HepG2 (cell line): ENCODE data around the gene GLCE. TPM values are rescaled to one million over a fixed set of nuclear protein-coding genes. Genes with fewer than 3 reads are reported as not detected.

Experiments
- ARID4A ChIP-seq: sonication (generic); formaldehyde crosslinking; IDR thresholded peaks from 2 replicates; pipeline ENCODE4 v1.5.0; 2020; ENCODE audit warnings: mild to moderate bottlenecking, missing genetic modification reagents, borderline replicate concordance
- CCAR2 ChIP-seq: fragments of 200-400 bp; formaldehyde crosslinking; optimal IDR thresholded peaks from 2 replicates; pipeline ENCODE3; 2018; ENCODE audit warnings: low read depth, mild to moderate bottlenecking, low read length, moderate library complexity
- DBP ChIP-seq: sonication (generic); formaldehyde crosslinking; IDR thresholded peaks from 2 replicates; pipeline ENCODE4 v1.4.0; 2020; ENCODE audit warnings: missing genetic modification reagents; ENCODE audit errors: not compliant biosample characterization
- E2F5 ChIP-seq: sonication (generic); formaldehyde crosslinking; conservative IDR thresholded peaks from 2 replicates; pipeline ENCODE4 v1.4.0; 2020; ENCODE audit warnings: missing genetic modification reagents
- ELF3 ChIP-seq: IDR thresholded peaks from 2 replicates; pipeline ENCODE4 v1.6.1; 2016; ENCODE audit warnings: missing genetic modification reagents, missing compliant biosample characterization
- FLYWCH1 ChIP-seq: sonication (generic); formaldehyde crosslinking; IDR thresholded peaks from 2 replicates; pipeline ENCODE4 v1.8.1; 2023; ENCODE audit warnings: mild to moderate bottlenecking, missing genetic modification reagents
- FOSL2 ChIP-seq: sonication (generic); formaldehyde crosslinking; IDR thresholded peaks from 2 replicates; pipeline ENCODE4 v1.4.0; 2020; ENCODE audit warnings: missing genetic modification reagents
- FOXM1 ChIP-seq: sonication (generic); formaldehyde crosslinking; IDR thresholded peaks from 2 replicates; pipeline ENCODE4 v1.5.0; 2020; ENCODE audit warnings: missing genetic modification reagents
- HMG20A ChIP-seq: IDR thresholded peaks from 2 replicates; pipeline ENCODE4 v1.6.1; 2016; ENCODE audit warnings: borderline replicate concordance
- KAT7 ChIP-seq: IDR thresholded peaks from 2 replicates; pipeline ENCODE4 v1.6.1; 2018; ENCODE audit warnings: borderline replicate concordance, missing compliant biosample characterization
- KLF9 ChIP-seq: IDR thresholded peaks from 2 replicates; pipeline ENCODE4 v1.6.1; 2016; ENCODE audit warnings: low read depth
- MBNL3 ChIP-seq: fragments of 250-450 bp; sonication (Bioruptor Pico); conservative IDR thresholded peaks from 2 replicates; pipeline ENCODE4 v1.8.0; 2022; ENCODE audit warnings: mild to moderate bottlenecking, inconsistent platforms
- MXD4 ChIP-seq: IDR thresholded peaks from 2 replicates; pipeline ENCODE4 v1.6.1; 2016; ENCODE audit warnings: mild to moderate bottlenecking, missing biosample characterization, missing genetic modification reagents
- NBN ChIP-seq: fragments of 450-650 bp; conservative IDR thresholded peaks from 2 replicates; pipeline ENCODE4 v1.6.1; 2017
- PPARG ChIP-seq: conservative IDR thresholded peaks from 2 replicates; pipeline ENCODE4 v1.6.1; 2016; ENCODE audit warnings: missing biosample characterization, missing genetic modification reagents
- RFX5 ChIP-seq: IDR thresholded peaks from 2 replicates; pipeline ENCODE4 v1.6.1; 2011; ENCODE audit warnings: low read depth, low read length, improper control_type of control experiment
- SAP130 ChIP-seq: IDR thresholded peaks from 2 replicates; pipeline ENCODE4 v1.6.1; 2016; ENCODE audit warnings: low read depth
- TCF7L2 ChIP-seq: IDR thresholded peaks from 2 replicates; pipeline ENCODE4 v1.6.1; 2011; ENCODE audit warnings: mild to moderate bottlenecking, low read depth, low read length, moderate library complexity
- U2AF1 ChIP-seq: fragments of 200-400 bp; formaldehyde crosslinking; optimal IDR thresholded peaks from 2 replicates; pipeline ENCODE3; 2017; ENCODE audit warnings: mild to moderate bottlenecking, low read depth, low read length
- ZNF12 ChIP-seq: sonication (generic); formaldehyde crosslinking; IDR thresholded peaks from 2 replicates; pipeline ENCODE4 v1.5.0; 2020; ENCODE audit warnings: missing genetic modification reagents
- ZNF589 ChIP-seq: sonication (generic); formaldehyde crosslinking; conservative IDR thresholded peaks from 2 replicates; pipeline ENCODE4 v1.8.0; 2022; ENCODE audit warnings: mild to moderate bottlenecking, moderate library complexity, missing genetic modification reagents
- ZNF766 ChIP-seq: sonication (generic); formaldehyde crosslinking; IDR thresholded peaks from 2 replicates; pipeline ENCODE4 v1.5.0; 2020; ENCODE audit warnings: missing genetic modification reagents, borderline replicate concordance
- ZNF768 ChIP-seq: sonication (generic); formaldehyde crosslinking; IDR thresholded peaks from 2 replicates; pipeline ENCODE4 v1.4.0; 2020; ENCODE audit warnings: missing genetic modification reagents
- ZNF782 ChIP-seq: sonication (generic); formaldehyde crosslinking; IDR thresholded peaks from 2 replicates; pipeline ENCODE4 v1.4.0; 2020; ENCODE audit warnings: missing genetic modification reagents, mild to moderate bottlenecking, borderline replicate concordance
- ZNF816 ChIP-seq: sonication (generic); formaldehyde crosslinking; IDR thresholded peaks from 2 replicates; pipeline ENCODE4 v1.8.0; 2022; ENCODE audit warnings: missing genetic modification reagents, mild to moderate bottlenecking, borderline replicate concordance
- ZSCAN9 ChIP-seq: IDR thresholded peaks from 2 replicates; pipeline ENCODE4 v1.6.1; 2016; ENCODE audit warnings: borderline replicate concordance
- polyA plus RNA-seq, 8 experiments: library from polyadenylated mRNA; depleted of rRNA in 3 of 8; stranded (reverse) in 7 of 8; unstranded in 1 of 8; fragments of >200 nt; fragmentation: Illumina TruSeq in 4 of 8; extraction: Trizol in 4 of 8; gene quantifications; 2 replicates each; pipeline versions ENCODE4 v1.2.1 to v1.2.3, GENCODE V29; 2011 to 2016; ENCODE audit warnings: low read depth in 4 of 8, missing spikeins in 1 of 8, mixed read lengths in 1 of 8; ENCODE audit not compliant: insufficient read depth in 1 of 8
- total RNA-seq, 5 experiments: library from RNA; depleted of rRNA; stranded (reverse); fragments of >200 nt; fragmentation: Illumina TruSeq; extraction: Trizol; gene quantifications; 2 replicates each; pipeline ENCODE4 v1.2.3, GENCODE V29; 2016; ENCODE audit warnings: low read depth in 1 of 5

GLCE gene
- total and polyA plus RNA-seq, 2 of the 13 experiments (the other 11 are each of a cell fraction or from before 2014, with no cell fraction given) = 12.9 to 23.4 TPM

GRCh38 chr15:69160141-69160993 lies at the start of gene GLCE (continued):
- TF ChIP-seq ZNF12 (CRISPR knock-in tag) (no peak), FLYWCH1 (no peak), NBN (no peak), ZSCAN9 (CRISPR knock-in tag) (no peak; the same call in 1 of the 2 replicates), HMG20A (CRISPR knock-in tag) (no peak), ZNF782 (CRISPR knock-in tag) (no peak), KAT7 (CRISPR knock-in tag) (peak; percentile 43; the same call in 1 of the 2 replicates), ZNF768 (CRISPR knock-in tag) (peak; percentile 19; the same call in 1 of the 2 replicates), ZNF816 (CRISPR knock-in tag) (no peak), DBP (CRISPR knock-in tag) (peak; percentile 53), SAP130 (CRISPR knock-in tag) (peak; percentile 89), CCAR2 (no peak), PPARG (CRISPR knock-in tag) (no peak), ZNF766 (CRISPR knock-in tag) (no peak), E2F5 (peak; percentile 27; the same call in 1 of the 2 replicates), MXD4 (CRISPR knock-in tag) (0 out of 2 replicates have a peak, but pooled peaks have one; percentile 31), ZNF589 (no peak; the same call in 1 of the 2 replicates), U2AF1 (no peak), FOXM1 (no peak), ARID4A (CRISPR knock-in tag) (peak; percentile 81; the same call in 1 of the 2 replicates), FOSL2 (CRISPR knock-in tag) (peak; percentile 9; the same call in 1 of the 2 replicates), KLF9 (CRISPR knock-in tag) (no peak), MBNL3 (no peak), ELF3 (no peak; the same call in 1 of the 2 replicates), RFX5 (no peak), TCF7L2 (no peak)
